GM12874 (cell line): ENCODE data around the gene PRR19.

Experiments used
- CTCF ChIP-seq: IDR thresholded peaks from 2 replicates; pipeline ENCODE4 v1.5.1; 2011; ENCODE audit warnings: low read depth, mild to moderate bottlenecking, control low read depth, low read length, moderate library complexity; ENCODE audit not compliant: insufficient read depth

The PRR19 gene

GRCh38 chr19:42330241-42330711 is 28.3 kb downstream of the PRR19 start:
- no peak for TF ChIP-seq CTCF

- no peak for TF ChIP-seq CTCF
Measured at GRCh38 chr19:42332059-42332458, 30.1 kb downstream of the PRR19 start.

GRCh38 chr19:42333018-42333417 is 31.1 kb downstream of the PRR19 start:
- no peak for TF ChIP-seq CTCF

GRCh38 chr19:42333975-42334696 is 32.2 kb downstream of the PRR19 start:
- no peak for TF ChIP-seq CTCF

- TF ChIP-seq CTCF: no peak
Measured at GRCh38 chr19:42334697-42335373, 32.9 kb downstream of the PRR19 start.

GRCh38 chr19:42335374-42335936 is 33.5 kb downstream of the PRR19 start:
- no peak for TF ChIP-seq CTCF

- TF ChIP-seq CTCF: no peak
Measured at GRCh38 chr19:42335971-42336370, 34.0 kb downstream of the PRR19 start.
